ENCODE data around the gene DSG3.

Gene DSG3

GRCh38 chr18:31508781-31509180 is 61.2 kb downstream of the DSG3 start:
- no peak for TF ChIP-seq GATA1 (IDR thresholded peaks at IDR 0.05; ENCODE audit: low read depth, low read length)
- TF ChIP-seq POLR2A (IDR thresholded peaks at IDR 0.05; ENCODE audit: low read length), result no peak
- no peak for DNase-seq

DNA sequence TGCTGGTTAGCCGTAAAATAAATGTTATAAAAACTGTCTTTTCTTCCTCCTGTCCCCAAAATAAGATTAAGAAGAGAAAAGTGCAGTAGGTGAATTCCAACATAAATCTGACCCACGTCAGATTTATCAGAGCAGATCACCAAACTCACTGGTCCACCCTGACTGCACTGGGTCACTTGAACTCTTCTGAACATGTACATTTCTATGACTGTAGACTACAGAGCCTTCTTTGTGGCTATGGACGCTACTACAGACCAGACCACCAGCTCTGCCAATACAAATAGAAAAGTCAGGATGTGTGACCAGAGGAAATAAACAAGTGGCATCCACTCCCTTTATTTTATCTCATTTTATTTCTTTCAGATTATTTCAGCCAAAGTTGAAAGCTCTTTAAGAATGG is 62.0 kb downstream of the DSG3 start:
- no peak for TF ChIP-seq POLR2A (IDR thresholded peaks at IDR 0.05; ENCODE audit: low read length)
- no peak for TF ChIP-seq GATA1 (IDR thresholded peaks at IDR 0.05; ENCODE audit: low read depth, low read length)
- no peak for DNase-seq

GRCh38 chr18:31510319-31510718 is 62.8 kb downstream of the DSG3 start:
- DNase-seq, result no peak
- TF ChIP-seq POLR2A (IDR thresholded peaks at IDR 0.05; ENCODE audit: low read length), result no peak

DNA sequence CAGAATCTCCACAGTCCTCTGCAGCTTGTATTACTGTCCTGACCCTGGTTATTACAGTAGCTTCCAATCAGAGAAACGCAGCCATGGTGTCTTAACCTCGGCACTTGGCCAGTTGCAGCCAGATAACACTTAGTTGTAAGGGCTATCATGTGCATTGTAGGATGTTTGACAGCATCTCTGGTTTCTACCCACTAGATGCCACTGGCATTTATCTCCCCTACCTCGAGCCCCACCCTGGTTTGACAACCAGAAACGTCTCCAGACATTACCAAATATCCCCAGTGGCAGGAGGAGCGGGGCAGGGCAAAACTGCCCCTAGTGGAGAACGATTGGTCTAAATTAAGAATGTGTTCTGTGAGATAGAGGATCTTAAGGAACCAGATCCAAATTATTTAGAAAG is 63.6 kb downstream of the DSG3 start:
- peak in 1 of 2 experiments; percentile 21 for DNase-seq
- no peak for TF ChIP-seq POLR2A (IDR thresholded peaks at IDR 0.05; ENCODE audit: low read length)
- no peak for TF ChIP-seq GATA1 (IDR thresholded peaks at IDR 0.05; ENCODE audit: low read depth, low read length)

DNA sequence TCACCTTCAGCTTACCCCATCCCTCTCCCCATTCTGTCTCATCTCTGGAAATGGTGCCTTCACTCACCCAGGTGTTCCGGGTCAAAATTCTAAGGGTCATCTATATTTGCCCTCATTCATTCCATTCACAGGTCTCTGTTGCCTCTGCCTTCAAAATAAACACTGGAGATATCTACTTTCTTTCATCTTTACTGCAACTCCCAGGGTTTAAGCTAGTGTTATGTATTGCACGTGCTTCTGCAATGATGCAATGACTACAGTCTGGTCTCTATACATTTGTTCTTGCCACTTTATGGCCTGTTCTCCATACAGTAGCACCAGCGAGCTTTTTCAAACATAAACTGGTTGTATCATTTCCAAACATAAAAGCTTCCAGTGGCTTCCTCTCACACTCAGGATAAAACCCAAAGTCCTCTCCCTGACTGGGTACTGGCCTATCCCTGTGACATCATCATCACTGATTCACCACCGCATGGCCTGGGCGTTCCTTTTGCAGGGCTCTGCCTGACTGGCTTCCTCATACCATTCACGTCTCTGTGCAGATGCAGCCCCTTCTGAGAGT is 64.7 kb downstream of the DSG3 start:
- TF ChIP-seq GATA1 (IDR thresholded peaks at IDR 0.05; ENCODE audit: low read depth, low read length), result no peak
- no peak for TF ChIP-seq POLR2A (IDR thresholded peaks at IDR 0.05; ENCODE audit: low read length)
- DNase-seq, result no peak

GRCh38 chr18:31513189-31513935 is 65.8 kb downstream of the DSG3 start:
- DNase-seq, result no peak
- TF ChIP-seq POLR2A (IDR thresholded peaks at IDR 0.05; ENCODE audit: low read length) (no peak), GATA1 (IDR thresholded peaks at IDR 0.05; ENCODE audit: low read depth, low read length) (no peak)

GRCh38 chr18:31516437-31516836 is 68.9 kb downstream of the DSG3 start:
- no peak for TF ChIP-seq POLR2A (IDR thresholded peaks at IDR 0.05; ENCODE audit: low read length)
- no peak for TF ChIP-seq GATA1 (IDR thresholded peaks at IDR 0.05; ENCODE audit: low read depth, low read length)
- DNase-seq, result no peak

- TF ChIP-seq GATA1 (IDR thresholded peaks at IDR 0.05; ENCODE audit: low read depth, low read length), result no peak
- TF ChIP-seq POLR2A (IDR thresholded peaks at IDR 0.05; ENCODE audit: low read length), result no peak
- DNase-seq, result no peak
Observed at GRCh38 chr18:31526374-31526773, 78.8 kb downstream of the DSG3 start.
